ENCODE results near the gene RNF220. TPM values are rescaled to one million over a fixed set of nuclear protein-coding genes. Genes with fewer than 3 reads are reported as not detected.

RNF220 gene
- total and polyA plus RNA-seq, 2 of the 4 experiments (the other 2 are of a cell fraction) = 71.8 to 77.1 TPM

DNA sequence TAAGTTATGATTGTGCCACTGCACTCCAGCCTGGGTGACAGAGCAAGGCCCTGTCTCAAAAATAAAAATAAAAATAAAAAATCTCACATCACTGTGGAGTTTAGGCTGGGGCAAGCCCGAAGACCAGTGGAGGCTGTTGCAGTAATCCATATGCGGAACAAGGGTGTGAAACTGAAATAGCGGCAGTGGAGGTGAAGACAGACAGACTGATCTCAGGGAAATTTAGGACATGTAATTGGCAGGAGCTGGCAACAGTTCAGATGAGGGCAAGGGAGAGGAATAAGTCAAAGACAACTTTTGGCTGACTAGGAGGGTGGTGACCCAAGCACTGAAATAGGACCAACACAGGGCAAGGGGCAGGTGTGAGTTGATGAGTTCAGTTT, 277.8 kb downstream of the RNF220 start:
- H4K5ac ChIP-seq (ENCODE audit: low read depth, low read length) = no peak overlapping the region
- H2BK5ac ChIP-seq (ENCODE audit: low read depth, low read length, poor library complexity, severe bottlenecking) = no peak overlapping the region
- BruUV-seq (replicated peaks) = no TSS peak
- TF ChIP-seq, protein P1, sequence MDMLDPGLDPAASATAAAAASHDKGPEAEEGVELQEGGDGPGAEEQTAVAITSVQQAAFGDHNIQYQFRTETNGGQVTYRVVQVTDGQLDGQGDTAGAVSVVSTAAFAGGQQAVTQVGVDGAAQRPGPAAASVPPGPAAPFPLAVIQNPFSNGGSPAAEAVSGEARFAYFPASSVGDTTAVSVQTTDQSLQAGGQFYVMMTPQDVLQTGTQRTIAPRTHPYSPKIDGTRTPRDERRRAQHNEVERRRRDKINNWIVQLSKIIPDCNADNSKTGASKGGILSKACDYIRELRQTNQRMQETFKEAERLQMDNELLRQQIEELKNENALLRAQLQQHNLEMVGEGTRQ (IDR thresholded peaks at IDR 0.05; ENCODE audit: low read depth, low read length) = no peak
- TF ChIP-seq MXI1 (IDR thresholded peaks at IDR 0.05; ENCODE audit: borderline replicate concordance, low read depth, low read length) (no peak), MAFK (IDR thresholded peaks at IDR 0.05; ENCODE audit: low read depth, low read length) (no peak), RCOR1 (IDR thresholded peaks at IDR 0.05; ENCODE audit: insufficient replicate concordance, low read length) (no peak), NFE2L2 (IDR thresholded peaks at IDR 0.05; ENCODE audit: low read depth, low read length) (no peak), RFX5 (IDR thresholded peaks at IDR 0.05; ENCODE audit: low read depth, low read length) (no peak), SMC3 (IDR thresholded peaks at IDR 0.05; ENCODE audit: low read depth, low read length) (no peak), CHD1 (IDR thresholded peaks at IDR 0.05; ENCODE audit: low read depth, low read length) (no peak), MAZ (IDR thresholded peaks at IDR 0.05; ENCODE audit: borderline replicate concordance, low read depth, low read length) (no peak), FOS (IDR thresholded peaks at IDR 0.05; ENCODE audit: low read depth, low read length) (no peak), CEBPB (IDR thresholded peaks at IDR 0.05; ENCODE audit: low read depth, low read length) (no peak), POLR2A (IDR thresholded peaks at IDR 0.05; ENCODE audit: low read depth, low read length) (no peak), RAD21 (IDR thresholded peaks at IDR 0.05; ENCODE audit: low read length) (no peak), BHLHE40 (IDR thresholded peaks at IDR 0.05; ENCODE audit: low read depth, low read length) (no peak)
- TF ChIP-seq, protein P2, sequence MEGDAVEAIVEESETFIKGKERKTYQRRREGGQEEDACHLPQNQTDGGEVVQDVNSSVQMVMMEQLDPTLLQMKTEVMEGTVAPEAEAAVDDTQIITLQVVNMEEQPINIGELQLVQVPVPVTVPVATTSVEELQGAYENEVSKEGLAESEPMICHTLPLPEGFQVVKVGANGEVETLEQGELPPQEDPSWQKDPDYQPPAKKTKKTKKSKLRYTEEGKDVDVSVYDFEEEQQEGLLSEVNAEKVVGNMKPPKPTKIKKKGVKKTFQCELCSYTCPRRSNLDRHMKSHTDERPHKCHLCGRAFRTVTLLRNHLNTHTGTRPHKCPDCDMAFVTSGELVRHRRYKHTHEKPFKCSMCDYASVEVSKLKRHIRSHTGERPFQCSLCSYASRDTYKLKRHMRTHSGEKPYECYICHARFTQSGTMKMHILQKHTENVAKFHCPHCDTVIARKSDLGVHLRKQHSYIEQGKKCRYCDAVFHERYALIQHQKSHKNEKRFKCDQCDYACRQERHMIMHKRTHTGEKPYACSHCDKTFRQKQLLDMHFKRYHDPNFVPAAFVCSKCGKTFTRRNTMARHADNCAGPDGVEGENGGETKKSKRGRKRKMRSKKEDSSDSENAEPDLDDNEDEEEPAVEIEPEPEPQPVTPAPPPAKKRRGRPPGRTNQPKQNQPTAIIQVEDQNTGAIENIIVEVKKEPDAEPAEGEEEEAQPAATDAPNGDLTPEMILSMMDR (conservative IDR thresholded peaks at IDR 0.05; ENCODE audit: low read depth, low read length) = no peak
- TF ChIP-seq, protein P3, sequence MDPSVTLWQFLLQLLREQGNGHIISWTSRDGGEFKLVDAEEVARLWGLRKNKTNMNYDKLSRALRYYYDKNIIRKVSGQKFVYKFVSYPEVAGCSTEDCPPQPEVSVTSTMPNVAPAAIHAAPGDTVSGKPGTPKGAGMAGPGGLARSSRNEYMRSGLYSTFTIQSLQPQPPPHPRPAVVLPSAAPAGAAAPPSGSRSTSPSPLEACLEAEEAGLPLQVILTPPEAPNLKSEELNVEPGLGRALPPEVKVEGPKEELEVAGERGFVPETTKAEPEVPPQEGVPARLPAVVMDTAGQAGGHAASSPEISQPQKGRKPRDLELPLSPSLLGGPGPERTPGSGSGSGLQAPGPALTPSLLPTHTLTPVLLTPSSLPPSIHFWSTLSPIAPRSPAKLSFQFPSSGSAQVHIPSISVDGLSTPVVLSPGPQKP (IDR thresholded peaks at IDR 0.05; ENCODE audit: borderline replicate concordance, low read depth, low read length) = no peak
- no peak overlapping the region for H3K27ac ChIP-seq (ENCODE audit: insufficient read depth, low read length)
- DNase-seq (no peak), ATAC-seq (ENCODE audit: low read depth) (no peak)
- H3K4me1 ChIP-seq (ENCODE audit: control insufficient read depth, insufficient read depth, low read length) = no peaks in the 10 kb centered on the region
- H3K4me3 ChIP-seq (ENCODE audit: insufficient read depth, low read depth, low read length) = no peak overlapping the region
- dilution Hi-C loops (cut with HindIII; ENCODE audit: low sequenced_read_pairs, unreplicated experiment) = no loop called here
- no peaks in the 10 kb centered on the region for H3K9me1 ChIP-seq (ENCODE audit: insufficient read depth, low read length)
- H4K8ac ChIP-seq (ENCODE audit: low read depth in 2 of 2, low read length in 2 of 2) = no peak overlapping the region
- in situ Hi-C loops (cut with MboI; ENCODE audit: low sequenced_read_pairs) = no loop called here
- peaks cover 5% of the 10 kb centered on the region for H3K27me3 ChIP-seq (ENCODE audit: control insufficient read depth, insufficient read depth, low read length)
- H4K20me1 ChIP-seq (ENCODE audit: insufficient read depth, low read length) = no peaks in the 10 kb centered on the region
- no peak overlapping the region for H3K9ac ChIP-seq (ENCODE audit: low read depth, low read length)
- H3K79me1 ChIP-seq (ENCODE audit: low read depth in 1 of 2, low read length in 2 of 2) = no peaks in the 10 kb centered on the region; a peak in 1 of 4 replicates
- ChIA-PET POLR2A (ENCODE audit: unreplicated experiment) (no interaction called here), CTCF (no interaction called here)
- no peaks in the 10 kb centered on the region for H3K9me3 ChIP-seq (ENCODE audit: control insufficient read depth, insufficient read depth, low read length)
- no peak overlapping the region for H2BK20ac ChIP-seq (ENCODE audit: low read depth, low read length)
- no peaks in the 10 kb centered on the region for H3K36me3 ChIP-seq (ENCODE audit: control insufficient read depth, insufficient read depth, low read length)
- H2BK15ac ChIP-seq (ENCODE audit: low read depth, low read length) = no peak overlapping the region
- intact Hi-C loops (cut with micrococcal nuclease) = no loop called here
- no peak overlapping the region for H2AFZ ChIP-seq (replicated peaks; ENCODE audit: low read length, poor library complexity)
- H3K56ac ChIP-seq (ENCODE audit: extremely low read depth, insufficient read depth, low read length) = no peak overlapping the region
- no peak overlapping the region for H3K4ac ChIP-seq (ENCODE audit: low read depth, low read length)
- no peak overlapping the region for H3K18ac ChIP-seq (ENCODE audit: low read depth, low read length)
- no peak overlapping the region for H3K4me2 ChIP-seq (ENCODE audit: low read depth, low read length)
- no peak overlapping the region for H2BK120ac ChIP-seq (ENCODE audit: low read depth, low read length)
- H3K14ac ChIP-seq (replicated peaks; ENCODE audit: low read depth, low read length) = no peak overlapping the region
- H2AK9ac ChIP-seq (replicated peaks; ENCODE audit: low read depth, low read length, poor library complexity) = no peak overlapping the region
- H4K91ac ChIP-seq (ENCODE audit: insufficient read depth, low read depth, low read length) = no peak overlapping the region
- H2AK5ac ChIP-seq (ENCODE audit: low read depth, low read length) = no peak overlapping the region
- H3K23ac ChIP-seq (ENCODE audit: low read depth, low read length) = no peak overlapping the region
- 84% methylated on average over 3 of the region's 3 CpGs; no CpG with 5 or more reads in 1 of the 2 experiments for WGBS, 2 experiments (ENCODE audit: extremely low coverage in 2 of 2, insufficient read length in 1 of 2)
